HepG2 (cell line): ENCODE data around the gene SNRPD1. TPM values are rescaled to one million over a fixed set of nuclear protein-coding genes. Genes with fewer than 3 reads are reported as not detected.

Experiments used
- DNMT3B ChIP-seq: conservative IDR thresholded peaks from 2 replicates; pipeline ENCODE4 v1.6.1; 2016; ENCODE audit warnings: missing biosample characterization, control low read depth
- DRAP1 ChIP-seq: IDR thresholded peaks from 2 replicates; pipeline ENCODE4 v1.6.1; 2016; ENCODE audit warnings: missing genetic modification reagents, missing compliant biosample characterization
- EED ChIP-seq: sonication (generic); formaldehyde crosslinking; IDR thresholded peaks from 2 replicates; pipeline ENCODE4 v1.5.0; 2020; ENCODE audit warnings: mild to moderate bottlenecking, missing genetic modification reagents
- GABPB1 ChIP-seq: IDR thresholded peaks from 2 replicates; pipeline ENCODE4 v1.6.1; 2016; ENCODE audit warnings: mild to moderate bottlenecking, missing genetic modification reagents, moderate library complexity, missing compliant biosample characterization
- GMEB2 ChIP-seq: IDR thresholded peaks from 2 replicates; pipeline ENCODE4 v1.6.1; 2016; ENCODE audit warnings: missing biosample characterization, missing genetic modification reagents, low read depth
- ISL2 ChIP-seq: sonication (generic); formaldehyde crosslinking; IDR thresholded peaks from 2 replicates; pipeline ENCODE4 v1.5.0; 2020; ENCODE audit warnings: missing genetic modification reagents
- MTA3 ChIP-seq: sonication (generic); formaldehyde crosslinking; IDR thresholded peaks from 2 replicates; pipeline ENCODE4 v1.4.0; 2020; ENCODE audit warnings: missing genetic modification reagents
- MYNN ChIP-seq: sonication (generic); formaldehyde crosslinking; IDR thresholded peaks from 2 replicates; pipeline ENCODE4 v1.4.0; 2020; ENCODE audit warnings: mild to moderate bottlenecking, low read depth, missing genetic modification reagents
- NR2F2 ChIP-seq: IDR thresholded peaks from 2 replicates; pipeline ENCODE4 v1.6.1; 2012; ENCODE audit warnings: low read depth, inconsistent platforms, borderline replicate concordance
- RBAK ChIP-seq: sonication (generic); formaldehyde crosslinking; IDR thresholded peaks from 2 replicates; pipeline ENCODE4 v1.5.1; 2020; ENCODE audit warnings: mild to moderate bottlenecking, missing genetic modification reagents
- RNF219 ChIP-seq: sonication (generic); formaldehyde crosslinking; IDR thresholded peaks from 2 replicates; pipeline ENCODE4 v1.5.0; 2020; ENCODE audit warnings: mild to moderate bottlenecking, missing genetic modification reagents
- STAT5B ChIP-seq: sonication (generic); formaldehyde crosslinking; IDR thresholded peaks from 2 replicates; pipeline ENCODE4 v1.4.0; 2020; ENCODE audit warnings: missing genetic modification reagents
- TIGD3 ChIP-seq: sonication (generic); formaldehyde crosslinking; IDR thresholded peaks from 2 replicates; pipeline ENCODE4 v1.5.1; 2020; ENCODE audit warnings: mild to moderate bottlenecking, missing genetic modification reagents, borderline replicate concordance
- TOPORS ChIP-seq: sonication (generic); formaldehyde crosslinking; IDR thresholded peaks from 2 replicates; pipeline ENCODE4 v1.8.0; 2023; ENCODE audit warnings: mild to moderate bottlenecking, missing genetic modification reagents
- ZBTB21 ChIP-seq: sonication (generic); formaldehyde crosslinking; IDR thresholded peaks from 2 replicates; pipeline ENCODE4 v1.4.0; 2020; ENCODE audit warnings: missing genetic modification reagents
- ZBTB42 ChIP-seq: sonication (generic); formaldehyde crosslinking; IDR thresholded peaks from 2 replicates; pipeline ENCODE4 v1.5.0; 2020; ENCODE audit warnings: mild to moderate bottlenecking, missing genetic modification reagents
- ZNF335 ChIP-seq: sonication (generic); formaldehyde crosslinking; IDR thresholded peaks from 2 replicates; pipeline ENCODE4 v1.4.0; 2020; ENCODE audit warnings: missing genetic modification reagents
- ZNF382 ChIP-seq: sonication (generic); formaldehyde crosslinking; IDR thresholded peaks from 2 replicates; pipeline ENCODE4 v1.5.0; 2020; ENCODE audit warnings: missing genetic modification reagents, mild to moderate bottlenecking, borderline replicate concordance
- ZNF431 ChIP-seq: sonication (generic); formaldehyde crosslinking; IDR thresholded peaks from 2 replicates; pipeline ENCODE4 v1.9.0; 2022; ENCODE audit warnings: missing genetic modification reagents, low read depth, mild to moderate bottlenecking, borderline replicate concordance
- ZNF580 ChIP-seq: IDR thresholded peaks from 2 replicates; pipeline ENCODE4 v1.6.1; 2016; ENCODE audit warnings: low read depth, borderline replicate concordance
- ZNF749 ChIP-seq: sonication (generic); formaldehyde crosslinking; IDR thresholded peaks from 2 replicates; pipeline ENCODE4 v1.8.0; 2022; ENCODE audit warnings: mild to moderate bottlenecking, missing genetic modification reagents, moderate library complexity, borderline replicate concordance
- ZNF777 ChIP-seq: sonication (generic); formaldehyde crosslinking; IDR thresholded peaks from 2 replicates; pipeline ENCODE4 v1.4.0; 2020; ENCODE audit warnings: missing genetic modification reagents
- ZNF782 ChIP-seq: sonication (generic); formaldehyde crosslinking; IDR thresholded peaks from 2 replicates; pipeline ENCODE4 v1.4.0; 2020; ENCODE audit warnings: missing genetic modification reagents, mild to moderate bottlenecking, borderline replicate concordance
- ZSCAN22 ChIP-seq: sonication (generic); formaldehyde crosslinking; IDR thresholded peaks from 2 replicates; pipeline ENCODE4 v1.4.0; 2020; ENCODE audit warnings: mild to moderate bottlenecking, missing genetic modification reagents
- polyA plus RNA-seq, 8 experiments: library from polyadenylated mRNA; depleted of rRNA in 3 of 8; stranded (reverse) in 7 of 8; unstranded in 1 of 8; fragments of >200 nt; fragmentation: Illumina TruSeq in 4 of 8; extraction: Trizol in 4 of 8; gene quantifications; 2 replicates each; pipeline versions ENCODE4 v1.2.1 to v1.2.3, GENCODE V29; 2011 to 2016; ENCODE audit warnings: low read depth in 4 of 8, missing spikeins in 1 of 8, mixed read lengths in 1 of 8; ENCODE audit not compliant: insufficient read depth in 1 of 8
- total RNA-seq, 5 experiments: library from RNA; depleted of rRNA; stranded (reverse); fragments of >200 nt; fragmentation: Illumina TruSeq; extraction: Trizol; gene quantifications; 2 replicates each; pipeline ENCODE4 v1.2.3, GENCODE V29; 2016; ENCODE audit warnings: low read depth in 1 of 5

Gene SNRPD1
- total and polyA plus RNA-seq, 2 of the 13 experiments (the other 11 are each of a cell fraction or from before 2014, with no cell fraction given), result 22.7 to 275 TPM

GRCh38 chr18:21600526-21601410, 11.3 kb upstream of the SNRPD1 start, which contains the start of gene ESCO1 (continued):
- peak; percentile 90 for TF ChIP-seq EED
- TF ChIP-seq NR2F2, result no peak; the same call in 1 of the 2 replicates
- peak; percentile 68; the same call in 1 of the 2 replicates for TF ChIP-seq ZNF782
- TF ChIP-seq TOPORS (CRISPR knock-in tag), result peak; percentile 88; the same call in 1 of the 2 replicates
- TF ChIP-seq DRAP1 (CRISPR knock-in tag), result peak; percentile 72
- peak; percentile 77; the same call in 1 of the 2 replicates for TF ChIP-seq RNF219 (CRISPR knock-in tag)
- TF ChIP-seq ZNF580 (CRISPR knock-in tag), result peak; percentile 86; the same call in 1 of the 2 replicates
- no peak for TF ChIP-seq ZSCAN22 (CRISPR knock-in tag)
- peak; percentile 99 for TF ChIP-seq ZNF749 (CRISPR knock-in tag)
- 0 out of 2 replicates have a peak, but pooled peaks have one; percentile 24 for TF ChIP-seq MYNN (CRISPR knock-in tag)
- peak; percentile 76 for TF ChIP-seq ZNF431 (CRISPR knock-in tag)
- TF ChIP-seq ZBTB21 (CRISPR knock-in tag), result peak; percentile 82
- TF ChIP-seq ISL2 (CRISPR knock-in tag), result peak; percentile 90
- TF ChIP-seq GMEB2 (CRISPR knock-in tag), result peak; percentile 76
- no peak for TF ChIP-seq RBAK (CRISPR knock-in tag)
- TF ChIP-seq ZNF777 (CRISPR knock-in tag), result peak; percentile 100
- TF ChIP-seq TIGD3 (CRISPR knock-in tag), result 0 out of 2 replicates have a peak, but pooled peaks have one; percentile 4
- peak; percentile 63; the same call in 1 of the 2 replicates for TF ChIP-seq ZNF335
- peak; percentile 87 for TF ChIP-seq DNMT3B (CRISPR knock-in tag)
- TF ChIP-seq GABPB1 (CRISPR knock-in tag), result peak; percentile 96
- no peak for TF ChIP-seq ZNF382 (CRISPR knock-in tag)
- TF ChIP-seq MTA3 (CRISPR knock-in tag), result no peak
- peak; percentile 76; the same call in 1 of the 2 replicates for TF ChIP-seq STAT5B
- TF ChIP-seq ZBTB42 (CRISPR knock-in tag), result peak; percentile 41; the same call in 1 of the 2 replicates
